ENCODE measurements around the gene WAPL. TPM values are rescaled to one million over a fixed set of nuclear protein-coding genes. Genes with fewer than 3 reads are reported as not detected.

The WAPL gene
- total and polyA plus RNA-seq, 2 of the 4 experiments (the other 2 are of a cell fraction) = 11.5 to 31.7 TPM

DNA sequence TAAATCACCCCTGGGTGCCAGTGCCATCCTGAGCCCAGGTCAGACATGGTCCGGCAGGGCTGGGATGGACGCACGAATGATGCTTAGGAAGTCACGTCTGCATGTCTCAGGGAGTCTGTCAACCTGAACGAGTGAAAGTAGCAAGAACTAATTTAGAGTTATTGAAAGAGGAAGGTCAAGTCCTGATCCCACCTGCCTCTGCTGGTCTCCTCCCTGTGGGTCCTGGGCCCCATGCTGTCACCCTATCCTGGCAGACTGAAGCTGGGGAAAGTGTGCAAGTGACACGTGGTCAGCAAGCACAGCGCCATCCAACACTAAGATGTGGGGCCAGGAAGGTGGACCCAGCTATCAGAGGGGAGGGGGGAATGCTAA lies 128.9 kb downstream of the WAPL start:
- Histone ChIP-seq H3K18ac (ENCODE audit: low read depth, low read length) (no peak overlapping the region), H2BK20ac (ENCODE audit: low read depth, low read length) (no peak overlapping the region), H4K20me1 (ENCODE audit: insufficient read depth, low read length) (no peaks in the 10 kb centered on the region; the same call in 1 of the 2 replicates), H2AK5ac (ENCODE audit: low read depth, low read length) (no peak overlapping the region), H3K9me1 (ENCODE audit: insufficient read depth, low read length) (no peaks in the 10 kb centered on the region), H3K23ac (ENCODE audit: low read depth, low read length) (no peak overlapping the region), H3K4me3 (ENCODE audit: insufficient read depth, low read depth, low read length) (no peak overlapping the region), H4K5ac (ENCODE audit: low read depth, low read length) (no peak overlapping the region), H2BK5ac (ENCODE audit: low read depth, low read length, poor library complexity, severe bottlenecking) (no peak overlapping the region), H3K4me2 (ENCODE audit: low read depth, low read length) (no peak overlapping the region), H3K79me1 (ENCODE audit: low read depth in 1 of 2, low read length in 2 of 2) (no peaks in the 10 kb centered on the region), H3K27ac (ENCODE audit: insufficient read depth, low read length) (no peak overlapping the region), H3K56ac (ENCODE audit: extremely low read depth, insufficient read depth, low read length) (no peak overlapping the region), H2AFZ (replicated peaks; ENCODE audit: low read length, poor library complexity) (peak overlapping the region; percentile 14), H2BK15ac (ENCODE audit: low read depth, low read length) (no peak overlapping the region), H3K36me3 (ENCODE audit: control insufficient read depth, insufficient read depth, low read length) (no peaks in the 10 kb centered on the region), H4K8ac (ENCODE audit: low read depth in 2 of 2, low read length in 2 of 2) (no peak overlapping the region), H2BK120ac (ENCODE audit: low read depth, low read length) (no peak overlapping the region), H3K27me3 (ENCODE audit: control insufficient read depth, insufficient read depth, low read length) (peaks cover 47% of the 10 kb centered on the region), H3K4me1 (ENCODE audit: control insufficient read depth, insufficient read depth, low read length) (no peaks in the 10 kb centered on the region; the same call in 1 of the 2 replicates), H4K91ac (ENCODE audit: insufficient read depth, low read depth, low read length) (no peak overlapping the region), H3K9ac (ENCODE audit: low read depth, low read length) (no peak overlapping the region), H2AK9ac (replicated peaks; ENCODE audit: low read depth, low read length, poor library complexity) (no peak overlapping the region), H3K9me3 (ENCODE audit: control insufficient read depth, insufficient read depth, low read length) (no peaks in the 10 kb centered on the region), H3K4ac (ENCODE audit: low read depth, low read length) (no peak overlapping the region), H3K14ac (replicated peaks; ENCODE audit: low read depth, low read length) (no peak overlapping the region)
- ChIA-PET POLR2A (ENCODE audit: unreplicated experiment) (no interaction called here), CTCF (interaction anchor here (0.6 kb wide), 1 partner anchor 117 kb away, joined by 3 read pairs; no protein-coding TSS in a partner anchor)
- TF ChIP-seq BHLHE40 (IDR thresholded peaks at IDR 0.05; ENCODE audit: low read depth, low read length) (no peak), MAZ (IDR thresholded peaks at IDR 0.05; ENCODE audit: borderline replicate concordance, low read depth, low read length) (no peak), POLR2A (IDR thresholded peaks at IDR 0.05; ENCODE audit: low read depth, low read length) (no peak), FOS (IDR thresholded peaks at IDR 0.05; ENCODE audit: low read depth, low read length) (no peak), RFX5 (IDR thresholded peaks at IDR 0.05; ENCODE audit: low read depth, low read length) (no peak), MAFK (IDR thresholded peaks at IDR 0.05; ENCODE audit: low read depth, low read length) (no peak), USF2 (IDR thresholded peaks at IDR 0.05; ENCODE audit: low read depth, low read length) (no peak), CHD1 (IDR thresholded peaks at IDR 0.05; ENCODE audit: low read depth, low read length) (no peak), CEBPB (IDR thresholded peaks at IDR 0.05; ENCODE audit: low read depth, low read length) (no peak), NFE2L2 (IDR thresholded peaks at IDR 0.05; ENCODE audit: low read depth, low read length) (no peak), SMC3 (IDR thresholded peaks at IDR 0.05; ENCODE audit: low read depth, low read length) (no peak), RAD21 (IDR thresholded peaks at IDR 0.05; ENCODE audit: low read length) (no peak), CTCF (conservative IDR thresholded peaks at IDR 0.05; ENCODE audit: low read depth, low read length) (no peak), MXI1 (IDR thresholded peaks at IDR 0.05; ENCODE audit: borderline replicate concordance, low read depth, low read length) (no peak), RCOR1 (IDR thresholded peaks at IDR 0.05; ENCODE audit: insufficient replicate concordance, low read length) (no peak)
- TF ChIP-seq, protein P1, sequence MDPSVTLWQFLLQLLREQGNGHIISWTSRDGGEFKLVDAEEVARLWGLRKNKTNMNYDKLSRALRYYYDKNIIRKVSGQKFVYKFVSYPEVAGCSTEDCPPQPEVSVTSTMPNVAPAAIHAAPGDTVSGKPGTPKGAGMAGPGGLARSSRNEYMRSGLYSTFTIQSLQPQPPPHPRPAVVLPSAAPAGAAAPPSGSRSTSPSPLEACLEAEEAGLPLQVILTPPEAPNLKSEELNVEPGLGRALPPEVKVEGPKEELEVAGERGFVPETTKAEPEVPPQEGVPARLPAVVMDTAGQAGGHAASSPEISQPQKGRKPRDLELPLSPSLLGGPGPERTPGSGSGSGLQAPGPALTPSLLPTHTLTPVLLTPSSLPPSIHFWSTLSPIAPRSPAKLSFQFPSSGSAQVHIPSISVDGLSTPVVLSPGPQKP (IDR thresholded peaks at IDR 0.05; ENCODE audit: borderline replicate concordance, low read depth, low read length) = no peak
- in situ Hi-C loops (cut with MboI; ENCODE audit: low sequenced_read_pairs) (no loop called here), dilution Hi-C loops (cut with HindIII; ENCODE audit: low sequenced_read_pairs, unreplicated experiment) (no loop called here), intact Hi-C loops (cut with micrococcal nuclease) (no loop called here)
- no peak for ATAC-seq (ENCODE audit: low read depth)
- no TSS peak for BruUV-seq (replicated peaks)
- DNase-seq = no peak
- WGBS, 2 experiments (ENCODE audit: extremely low coverage in 2 of 2, insufficient read length in 1 of 2) = no CpG with 5 or more reads among the region's 7 CpGs

Data from IMR-90 (cell line).